NCI-H1436 treated with DMSO at 0.1 percent for 48 hours (cell line): ENCODE results near the gene TAF11.
"Not testable (repeated sequence)": the region's sequence is repeated elsewhere in the genome, so short reads cannot be mapped to it uniquely, and the experiment has no call there.

Source experiments
- DNase-seq: peaks from one replicate; lab custom pipeline; 2025; lab: John Stamatoyannopoulos, UW

TAF11 gene, protein sequence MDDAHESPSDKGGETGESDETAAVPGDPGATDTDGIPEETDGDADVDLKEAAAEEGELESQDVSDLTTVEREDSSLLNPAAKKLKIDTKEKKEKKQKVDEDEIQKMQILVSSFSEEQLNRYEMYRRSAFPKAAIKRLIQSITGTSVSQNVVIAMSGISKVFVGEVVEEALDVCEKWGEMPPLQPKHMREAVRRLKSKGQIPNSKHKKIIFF

DNA sequence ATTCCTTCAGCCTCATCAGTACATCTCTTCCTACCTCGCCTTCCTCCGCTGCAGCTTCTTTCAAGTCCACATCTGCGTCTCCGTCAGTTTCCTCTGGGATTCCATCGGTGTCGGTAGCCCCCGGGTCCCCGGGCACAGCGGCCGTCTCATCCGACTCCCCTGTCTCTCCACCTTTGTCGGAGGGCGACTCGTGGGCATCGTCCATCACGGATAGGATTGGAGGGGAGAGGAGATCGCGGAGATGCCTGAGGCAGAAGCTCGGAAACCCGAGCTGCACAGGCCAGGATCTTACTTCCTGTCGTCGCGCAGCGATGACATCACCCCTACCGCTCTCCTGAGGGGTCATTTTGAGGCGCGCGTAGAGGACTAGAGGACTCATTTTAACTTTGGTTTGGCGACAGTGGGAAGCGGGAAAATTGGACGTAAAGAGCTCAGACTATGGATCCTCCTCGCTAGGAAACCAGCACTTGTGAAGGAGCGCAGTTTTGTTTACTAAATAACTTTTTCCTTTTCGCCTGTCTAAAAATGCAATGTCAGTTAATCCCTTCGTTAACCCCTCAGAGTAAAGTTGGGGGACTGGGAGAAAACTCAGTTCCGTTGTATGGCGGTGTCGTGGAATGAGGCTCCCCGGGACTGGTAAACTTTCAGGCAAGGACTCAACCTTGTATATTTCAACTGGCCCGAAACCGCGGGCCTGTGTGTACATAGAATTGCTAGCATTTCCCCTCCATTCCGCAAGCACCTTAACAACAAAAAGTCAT is at the start of gene TAF11:
Gene TAF11, minus strand, starts transcription at position 290 of the 761 bp plus-strand sequence. Its CDS starts 85 bp downstream, at position 205.
- peak; percentile 49 for DNase-seq

DNA sequence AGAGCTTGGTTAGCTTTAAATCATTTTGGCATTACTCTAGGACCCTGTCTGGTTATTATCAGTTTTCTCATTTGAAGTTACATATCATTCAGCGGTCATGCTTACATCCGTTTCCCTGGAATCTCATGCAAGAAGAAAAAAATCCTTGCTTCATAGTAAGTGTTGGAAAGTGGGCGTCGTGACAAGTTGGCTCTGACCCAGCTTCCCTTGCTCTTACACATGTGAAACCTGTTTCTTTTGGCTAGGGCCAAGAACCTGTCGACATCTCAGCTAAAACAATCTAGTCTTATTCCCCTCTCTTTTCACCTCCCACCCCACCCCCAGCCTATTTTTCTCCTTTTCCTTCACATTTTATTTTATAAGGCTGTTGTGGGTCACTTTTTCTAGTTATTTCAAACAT is 46.7 kb upstream of the TAF11 start:
- no peak for DNase-seq

DNA sequence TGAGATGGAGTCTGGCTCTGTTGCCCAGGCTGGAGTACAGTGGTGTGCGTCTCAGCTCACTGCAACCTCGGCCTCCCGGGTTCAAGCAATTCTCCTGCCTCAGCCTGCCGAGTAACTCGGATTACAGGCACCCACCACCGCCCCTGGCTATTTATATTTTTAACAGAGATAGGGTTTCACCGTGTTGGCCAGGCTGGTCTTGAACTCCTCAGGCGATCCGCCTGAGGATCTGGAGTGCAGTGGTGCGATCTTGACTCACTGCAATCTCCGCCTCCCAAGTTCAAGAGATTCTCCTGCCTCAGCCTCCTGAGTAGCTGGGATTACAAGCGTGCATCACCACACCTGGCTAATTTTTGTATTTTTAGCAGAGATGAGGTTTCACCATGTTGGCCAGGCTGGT is 44.4 kb upstream of the TAF11 start:
- DNase-seq, result not testable (repeated sequence)

DNA sequence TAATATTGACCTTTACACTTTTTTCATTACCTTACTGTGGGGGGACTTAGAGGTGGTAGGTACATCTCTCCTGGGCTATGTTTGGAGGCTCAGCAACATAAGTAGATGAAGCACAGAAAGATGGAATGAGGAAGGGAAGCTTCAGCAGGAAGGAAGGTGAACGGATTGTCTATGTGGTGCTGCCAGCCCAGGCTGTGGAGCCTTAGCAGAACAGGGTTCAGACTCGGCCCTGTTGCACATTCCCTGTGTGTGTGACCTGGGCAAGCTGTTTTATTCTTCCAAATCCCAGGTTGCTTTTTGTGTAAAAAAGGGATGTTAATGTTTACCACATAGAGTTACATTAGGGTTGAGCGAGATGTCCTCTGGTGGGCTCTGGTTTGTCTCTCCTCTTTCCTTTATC is 42.4 kb upstream of the TAF11 start:
- no peak for DNase-seq

DNA sequence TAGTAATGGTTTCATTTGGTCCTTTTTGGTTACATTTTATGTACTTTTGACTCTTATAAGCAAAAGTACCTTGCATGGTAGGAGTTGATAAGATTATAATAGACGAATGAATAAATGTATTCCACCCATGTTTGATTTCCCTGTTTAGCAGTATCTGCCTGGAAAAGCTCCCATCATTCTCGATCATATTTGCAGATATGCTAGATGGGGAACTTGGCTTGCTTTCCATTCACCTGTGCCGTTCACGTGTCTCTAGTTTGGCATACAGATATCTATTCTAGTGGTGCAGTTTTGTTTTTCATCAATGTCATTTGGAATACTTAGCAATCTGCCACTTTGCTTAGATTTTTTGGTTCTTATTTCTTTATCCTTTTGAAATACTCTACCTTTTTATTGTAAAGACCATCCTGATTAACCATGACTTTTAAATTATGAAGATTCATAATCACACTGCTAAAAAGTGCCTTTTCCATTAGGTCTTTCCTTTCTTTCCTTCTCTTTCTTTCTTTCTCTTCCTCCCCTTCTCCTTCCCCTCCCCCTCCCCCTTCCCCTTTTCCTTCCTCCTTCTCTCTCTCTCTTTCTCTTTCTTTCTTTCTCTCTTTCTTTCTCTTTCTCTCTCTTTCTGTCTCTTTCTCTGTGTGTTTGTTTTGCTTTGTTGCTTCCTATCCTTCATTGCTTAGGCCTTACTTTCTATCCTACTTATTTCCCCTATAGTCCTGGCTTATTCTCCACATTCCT is 41.6 kb upstream of the TAF11 start:
- DNase-seq, result no peak

DNA sequence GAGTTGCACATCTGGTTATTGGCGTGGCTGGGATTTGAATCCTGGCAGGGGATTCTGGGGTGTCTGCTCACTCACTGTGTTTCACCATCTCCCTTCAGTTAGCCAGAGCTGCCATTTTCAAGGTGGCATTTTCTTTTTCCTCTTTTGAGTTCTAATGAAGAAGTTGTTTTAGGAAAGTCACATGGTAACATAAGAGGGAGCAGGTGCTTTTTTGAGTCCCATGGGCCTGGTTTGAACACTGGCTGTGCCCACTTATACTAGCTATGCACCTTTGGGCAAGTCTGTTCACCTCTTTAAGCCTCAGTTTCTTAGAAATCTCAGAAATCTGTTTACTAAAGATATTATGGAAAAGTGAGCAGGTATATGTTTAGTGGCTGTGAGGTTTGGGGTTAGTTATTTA is 40.9 kb upstream of the TAF11 start:
- DNase-seq, result no peak

DNA sequence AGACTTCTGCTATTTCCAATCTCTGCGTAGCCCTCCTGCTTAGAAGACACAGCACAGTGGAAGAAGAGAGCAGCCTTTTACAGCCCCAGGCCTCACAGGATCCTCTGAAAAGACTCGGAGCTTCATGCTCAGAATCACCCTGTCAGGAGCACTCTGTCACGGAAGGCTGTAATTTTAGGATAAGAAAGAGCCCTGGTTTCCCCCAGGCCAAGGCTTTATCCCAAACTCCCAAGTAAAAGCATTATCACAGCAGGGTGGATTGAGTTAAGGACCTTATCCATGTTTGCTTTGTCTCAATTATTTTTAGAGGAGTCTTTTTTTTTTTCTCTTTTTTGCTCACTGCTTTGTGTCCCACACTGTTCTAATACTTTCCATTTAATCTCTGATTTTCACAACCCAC is 40.4 kb upstream of the TAF11 start:
- DNase-seq, result no peak

DNA sequence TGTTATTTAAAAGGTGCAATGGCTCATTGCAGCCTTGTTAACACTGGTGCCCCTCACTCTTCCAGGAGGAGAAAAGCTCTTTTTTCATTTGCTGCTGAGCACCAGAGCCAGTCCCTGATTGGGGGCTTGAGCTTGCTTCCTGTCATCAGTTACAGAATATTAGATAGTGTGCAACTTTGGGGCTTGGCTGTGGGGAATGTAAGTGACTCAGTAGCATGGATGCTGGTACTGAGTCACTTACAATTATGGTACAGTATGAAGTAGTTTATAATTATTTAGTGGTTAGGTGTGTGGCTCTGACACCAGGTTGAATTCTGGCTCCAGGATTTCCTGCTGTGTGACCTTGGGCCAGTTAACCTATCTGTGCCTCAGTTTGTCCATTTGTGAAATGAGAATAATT is 38.8 kb upstream of the TAF11 start:
- no peak for DNase-seq

DNA sequence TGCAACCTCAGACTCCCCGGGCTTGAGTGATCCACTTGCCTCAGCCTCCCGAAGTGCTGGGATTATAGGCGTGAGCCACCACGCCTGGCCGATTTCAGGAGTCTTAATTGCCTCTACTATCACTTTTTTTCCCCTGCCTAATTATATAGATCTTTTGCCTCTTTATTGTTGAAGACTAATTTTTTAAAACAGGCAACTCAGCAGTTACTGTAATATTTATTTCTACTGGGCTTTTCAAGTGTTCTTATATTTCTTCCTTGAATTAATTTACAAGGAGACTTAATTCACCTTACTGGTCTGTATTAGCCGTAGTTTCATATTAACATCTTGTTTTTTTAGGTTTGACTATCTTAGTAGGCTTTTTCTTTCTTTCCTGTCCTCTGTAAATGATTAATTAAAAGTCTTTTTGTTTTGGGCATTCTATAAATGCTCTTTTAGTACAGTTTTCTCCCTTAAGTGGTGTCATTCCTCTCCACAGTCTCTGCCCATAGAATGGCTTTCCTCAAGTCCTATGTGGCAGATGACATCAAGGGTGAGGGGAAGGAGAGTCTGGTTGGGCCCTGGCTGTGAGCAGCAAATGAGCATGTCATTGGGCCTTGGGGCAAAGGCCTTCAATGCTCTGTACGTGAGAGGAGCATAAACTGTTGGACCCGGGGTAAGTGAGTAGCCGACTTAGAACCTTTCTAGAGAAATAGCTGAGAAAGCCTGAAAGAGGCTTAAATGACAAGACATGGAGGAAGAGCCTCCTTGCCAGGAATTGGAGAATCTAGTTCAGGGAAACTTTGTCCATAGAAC is 37.2 kb upstream of the TAF11 start:
- DNase-seq, result no peak

DNA sequence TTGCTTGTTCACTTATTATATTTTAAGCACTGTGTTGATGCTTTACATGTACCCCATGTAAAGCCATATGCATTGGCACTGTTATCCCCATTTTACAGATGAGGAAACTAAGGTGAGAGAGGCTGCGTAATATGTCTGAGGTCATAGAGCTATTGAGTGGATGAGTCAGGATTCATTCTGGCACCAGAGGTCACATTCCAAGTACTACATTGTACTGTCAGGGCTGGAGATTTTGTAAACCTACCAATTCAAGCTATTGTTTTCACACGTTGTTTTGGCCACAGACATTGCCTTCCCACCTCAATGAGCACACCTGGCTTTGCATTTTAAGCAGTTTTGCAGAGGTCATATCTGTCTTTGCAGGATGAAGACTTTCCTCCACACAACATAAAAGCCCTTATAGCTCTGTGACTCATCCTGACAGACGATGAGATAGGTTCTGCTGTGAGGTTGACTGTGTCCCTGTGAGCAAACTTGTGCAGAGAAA is 34.4 kb upstream of the TAF11 start:
- DNase-seq, result no peak

DNA sequence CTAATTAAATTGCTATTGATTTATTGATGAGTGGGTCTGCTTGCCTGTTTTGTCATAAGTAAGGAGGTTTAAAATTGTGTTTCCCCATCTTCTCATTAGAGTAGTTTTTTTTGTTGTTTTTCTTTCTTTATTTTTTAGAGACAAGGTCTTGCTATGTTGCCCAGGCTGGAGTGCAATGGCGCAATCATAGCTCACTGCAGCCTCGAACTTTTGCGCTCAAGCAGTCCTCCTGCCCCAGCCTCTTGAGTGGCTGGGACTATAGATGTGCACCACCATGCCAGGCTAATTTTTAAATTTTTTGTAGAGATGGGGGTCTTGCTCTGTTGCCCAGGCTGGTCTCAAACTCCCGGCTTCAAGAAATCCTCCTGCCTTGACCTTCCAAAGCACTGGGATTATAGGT is 32.3 kb upstream of the TAF11 start:
- no peak for DNase-seq

DNA sequence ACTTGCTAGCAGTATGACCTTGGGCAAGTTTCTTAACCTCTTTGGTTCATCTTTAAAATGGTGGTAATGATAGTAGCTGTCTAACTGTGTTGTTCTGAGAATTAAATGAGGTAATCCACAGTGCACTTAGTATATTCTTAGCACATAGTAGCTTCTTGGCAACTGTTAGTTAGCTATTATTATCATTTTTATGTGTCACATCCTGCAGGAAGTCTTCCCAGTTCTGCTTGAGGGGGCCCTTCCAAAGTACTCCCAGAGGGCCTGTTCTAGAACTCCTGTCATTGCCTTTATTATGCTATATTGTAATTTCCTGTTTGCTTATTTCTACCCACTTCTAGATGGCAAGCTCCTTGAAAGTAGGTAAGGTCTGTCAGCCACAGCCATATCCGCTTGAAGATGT is 31.8 kb upstream of the TAF11 start:
- DNase-seq, result no peak

DNA sequence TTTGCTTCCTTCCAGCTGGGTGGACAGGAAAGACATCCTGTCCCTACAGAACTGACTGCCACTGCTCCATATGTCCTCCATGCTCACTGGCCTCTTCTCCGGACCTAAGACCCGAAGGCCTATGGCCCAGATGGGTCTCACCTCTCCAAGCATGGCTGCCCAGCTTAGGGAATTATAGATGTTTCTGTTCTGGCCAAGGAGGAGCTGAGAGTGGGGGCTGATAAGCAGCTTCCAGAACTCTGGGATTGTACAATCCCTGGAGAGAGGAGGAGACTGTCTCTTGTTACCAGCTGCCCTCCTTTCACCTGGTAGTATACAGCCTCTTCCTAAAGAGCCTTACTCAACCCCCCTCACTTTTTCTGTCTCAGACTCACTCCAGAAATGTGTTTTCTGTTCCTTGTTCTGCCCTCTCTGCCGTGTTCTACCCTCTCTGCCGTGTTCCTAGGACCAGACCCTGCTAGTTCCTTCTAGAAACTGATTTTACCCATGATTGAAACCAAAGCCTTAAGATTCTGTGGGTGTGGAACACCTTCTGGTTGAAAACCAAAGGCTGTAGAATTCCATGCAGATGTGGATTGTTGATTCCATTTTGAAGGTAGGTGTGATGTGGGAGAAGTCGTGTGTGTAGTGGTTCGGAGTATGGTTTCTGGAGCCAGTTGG is 29.9 kb upstream of the TAF11 start:
- DNase-seq, result no peak

DNA sequence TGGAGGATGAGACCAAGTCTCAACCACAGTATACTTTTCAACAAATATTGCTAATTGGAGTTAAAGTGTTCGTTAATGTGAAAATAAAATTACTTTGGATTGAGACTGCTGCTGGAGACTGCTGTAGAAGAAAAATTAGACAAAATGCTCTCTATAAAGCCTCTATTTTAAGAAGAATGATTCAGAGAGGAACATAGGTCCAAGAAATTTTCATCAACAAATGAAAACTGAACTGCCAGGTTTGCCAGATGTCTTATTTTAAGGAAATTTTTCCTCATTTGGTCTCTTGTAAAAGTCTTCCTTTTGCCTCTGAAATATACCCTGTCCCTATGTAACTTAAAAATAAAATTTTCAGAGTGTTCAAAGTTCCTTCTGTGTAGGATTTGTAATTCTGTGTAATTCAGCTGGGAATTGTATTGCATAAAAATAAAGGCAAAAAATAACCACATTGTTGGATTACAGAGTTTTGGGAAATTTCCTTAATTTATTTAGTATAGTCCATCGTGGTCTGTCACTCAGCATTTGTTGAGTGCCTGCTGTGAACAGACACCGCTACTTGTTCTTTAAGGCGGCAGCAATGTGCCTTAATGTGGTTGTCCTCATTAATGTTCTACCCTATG is 28.6 kb upstream of the TAF11 start:
- DNase-seq, result no peak

DNA sequence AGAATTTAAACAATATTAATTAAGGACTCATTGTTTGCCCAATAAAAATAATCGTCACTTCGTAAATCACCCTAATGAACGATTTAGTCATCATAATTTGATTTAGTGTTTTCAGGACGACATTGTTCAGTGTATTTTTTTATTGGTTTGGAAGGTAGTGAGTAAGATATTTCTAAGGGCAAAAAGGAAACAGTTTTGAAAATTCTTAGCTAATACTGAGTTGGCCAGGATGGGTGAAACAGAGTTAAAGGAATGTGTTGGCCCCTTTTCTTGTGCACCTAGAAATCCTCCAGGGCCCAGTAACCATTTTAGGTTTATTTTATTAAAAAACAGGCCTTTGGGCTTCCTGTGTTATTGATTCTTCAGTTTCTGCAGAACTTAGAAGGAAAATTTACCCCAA is 26.5 kb upstream of the TAF11 start:
- DNase-seq, result no peak

DNA sequence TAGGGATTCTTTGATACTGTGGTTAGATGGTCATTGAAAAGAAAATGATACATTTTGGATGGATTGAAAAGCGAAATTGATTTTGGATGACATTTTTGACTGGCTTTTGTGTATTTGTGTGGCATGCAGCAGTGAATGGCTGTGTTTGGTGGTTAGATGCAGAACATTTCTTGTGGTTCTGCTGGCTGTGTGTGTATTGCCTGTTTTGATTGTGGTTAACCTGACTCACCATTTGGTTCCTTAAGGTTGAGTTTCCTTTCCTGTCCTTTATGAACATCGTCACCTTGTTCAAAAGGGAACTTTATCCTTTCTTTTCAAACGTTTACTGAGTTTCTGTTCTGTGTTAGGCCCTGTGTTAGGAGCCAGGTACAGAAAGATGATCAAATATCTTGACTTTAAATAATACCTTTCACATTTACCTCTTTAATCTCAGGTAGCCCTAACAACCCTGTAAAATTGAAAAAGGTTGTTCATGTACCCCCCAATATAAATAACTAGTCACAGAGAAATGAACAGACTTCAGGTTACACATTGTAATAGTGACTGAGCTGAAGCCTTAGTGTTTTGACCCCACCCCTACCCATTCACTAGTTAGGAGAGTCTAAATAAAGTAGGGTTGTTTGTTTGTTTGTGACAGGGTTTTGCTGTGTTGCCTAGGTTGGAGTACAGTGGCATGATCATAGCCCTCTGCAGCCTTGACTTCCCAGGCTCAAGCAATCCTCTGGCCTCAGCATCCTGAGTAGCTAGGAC is 25.0 kb upstream of the TAF11 start:
- DNase-seq, result no peak

DNA sequence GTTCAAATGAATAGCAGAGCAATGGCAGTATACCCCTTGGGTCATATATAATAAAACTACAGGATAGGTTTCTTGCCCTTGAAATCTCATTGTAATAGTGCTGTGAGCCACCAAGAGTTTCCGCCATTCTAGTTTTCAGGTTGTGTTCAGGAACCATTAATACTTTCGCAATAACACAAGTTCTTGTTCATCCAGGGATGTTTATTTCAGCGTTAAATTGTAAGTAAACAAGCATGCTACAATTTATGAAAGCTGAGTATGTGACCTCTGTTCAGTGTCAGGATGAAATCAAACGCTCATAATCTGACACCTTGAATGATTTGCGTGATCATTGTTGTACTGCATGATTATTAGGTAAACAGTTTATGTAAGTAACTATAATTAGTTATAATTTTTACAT is 24.0 kb upstream of the TAF11 start:
- DNase-seq, result no peak

DNA sequence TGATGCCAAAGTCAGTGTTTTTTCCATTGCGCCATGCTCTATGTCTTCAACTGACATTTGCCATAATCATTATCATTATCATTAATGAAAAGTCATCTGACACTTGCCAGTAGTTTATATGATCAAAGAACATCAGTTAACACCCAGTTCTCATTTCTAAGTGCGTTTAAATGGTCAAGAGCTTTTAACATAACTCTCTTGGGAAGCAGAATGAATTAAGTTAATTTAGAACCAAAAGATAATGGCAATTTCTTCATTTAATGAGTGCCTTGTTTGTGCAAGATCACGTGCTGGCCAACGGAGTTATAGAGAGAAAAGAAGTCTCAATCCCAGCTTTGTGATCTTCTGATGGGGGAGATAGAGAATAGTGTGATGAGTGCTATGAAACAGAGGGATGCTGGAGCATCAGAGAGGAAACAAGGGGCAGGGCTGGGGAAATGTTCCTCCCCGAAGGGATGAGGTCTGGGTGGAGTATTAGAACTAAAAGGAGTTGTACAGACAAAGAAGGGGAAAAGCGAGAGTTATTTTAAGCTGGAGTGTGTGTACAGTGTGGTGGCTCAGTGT is 21.6 kb upstream of the TAF11 start:
- DNase-seq, result peak; percentile 71

DNA sequence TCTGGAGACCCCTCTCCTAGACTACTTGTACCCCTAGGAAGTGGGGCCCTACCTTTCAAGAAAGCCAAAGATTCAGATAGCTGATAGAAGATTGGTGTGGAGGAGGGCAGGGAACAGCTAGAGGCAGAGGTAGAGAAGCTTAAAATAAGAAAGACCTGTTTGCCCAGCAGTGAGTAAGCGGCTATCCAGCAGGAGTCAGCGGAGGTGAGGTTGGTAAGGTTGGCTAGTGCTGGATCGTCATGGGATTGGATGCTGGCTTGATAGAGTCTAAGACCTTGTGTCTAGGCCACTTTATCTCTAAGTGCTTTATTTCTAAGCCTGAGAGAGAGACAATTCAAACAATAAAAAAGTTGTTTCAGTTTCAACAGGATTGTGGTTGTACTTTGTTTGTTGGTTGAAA is 20.4 kb upstream of the TAF11 start:
- DNase-seq, result no peak

DNA sequence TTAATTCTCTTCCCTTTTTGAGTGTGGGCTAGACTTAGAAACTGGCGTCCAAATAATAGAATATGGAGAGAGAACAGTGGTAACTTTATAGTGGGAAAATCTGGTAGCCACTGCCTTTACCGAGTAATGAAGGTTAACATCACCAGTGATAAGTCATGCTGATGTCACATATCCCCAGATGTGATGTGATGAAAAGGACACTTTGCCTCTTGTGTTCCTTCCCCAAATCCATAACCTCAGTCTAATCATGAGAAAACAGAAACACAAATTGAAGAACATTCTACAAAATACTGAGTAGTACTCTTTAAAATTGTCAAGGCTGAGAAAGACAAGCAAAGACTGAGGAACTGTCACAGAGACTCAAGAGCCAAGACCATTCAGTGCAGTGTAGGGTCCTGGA is 19.0 kb upstream of the TAF11 start:
- no peak for DNase-seq
